HG03442 (cell line): ENCODE results near the gene SH3GL1.
A peak's percentile ranks its signal among the peaks of the same experiment; 100 is the strongest.

Experiments
- ATAC-seq: cut with Tn5 transposase; IDR thresholded peaks from one replicate; pipeline ENCODE4 v1.9.1; 2021; ENCODE audit warnings: mild to moderate bottlenecking, moderate library complexity; ENCODE audit not compliant: unreplicated experiment

The SH3GL1 gene

GRCh38 chr19:4376671-4376990 is 23.7 kb downstream of the SH3GL1 start:
- no peak for ATAC-seq

- ATAC-seq = no peak
Observed at GRCh38 chr19:4376028-4376670, 24.2 kb downstream of the SH3GL1 start.

GRCh38 chr19:4375164-4376027 is 25.0 kb downstream of the SH3GL1 start:
- no peak for ATAC-seq

- no peak for ATAC-seq
Observed at GRCh38 chr19:4374498-4375163, 25.7 kb downstream of the SH3GL1 start.

- ATAC-seq = no peak
Observed at GRCh38 chr19:4373601-4374497, 26.5 kb downstream of the SH3GL1 start.

GRCh38 chr19:4373013-4373367 is 27.4 kb downstream of the SH3GL1 start:
- ATAC-seq = no peak

- no peak for ATAC-seq
Observed at GRCh38 chr19:4372165-4373012, 28.0 kb downstream of the SH3GL1 start.

GRCh38 chr19:4371247-4372164 is 28.8 kb downstream of the SH3GL1 start:
- ATAC-seq = no peak

- no peak for ATAC-seq
Observed at GRCh38 chr19:4370418-4371041, 29.8 kb downstream of the SH3GL1 start.

- ATAC-seq = peak; percentile 26
Observed at GRCh38 chr19:4369888-4370260, 30.5 kb downstream of the SH3GL1 start.

GRCh38 chr19:4369109-4369887 is 31.0 kb downstream of the SH3GL1 start:
- peak; percentile 45 for ATAC-seq

- no peak for ATAC-seq
Observed at GRCh38 chr19:4368128-4368820, 32.1 kb downstream of the SH3GL1 start.

GRCh38 chr19:4367781-4368127 is 32.6 kb downstream of the SH3GL1 start:
- no peak for ATAC-seq

GRCh38 chr19:4367336-4367723 is 33.0 kb downstream of the SH3GL1 start:
- no peak for ATAC-seq

GRCh38 chr19:4366666-4367335 is 33.5 kb downstream of the SH3GL1 start:
- no peak for ATAC-seq

- no peak for ATAC-seq
Observed at GRCh38 chr19:4365791-4366665, 34.3 kb downstream of the SH3GL1 start.
